ENCODE measurements around the gene COX5A. TPM values are rescaled to one million over a fixed set of nuclear protein-coding genes. Genes with fewer than 3 reads are reported as not detected.

COX5A gene
- total and polyA plus RNA-seq, 2 of the 13 experiments (the other 11 are each of a cell fraction or from before 2014, with no cell fraction given) = 158 to 218 TPM

GRCh38 chr15:74873036-74873755 is 64.7 kb downstream of the COX5A start, which contains the start of gene SCAMP2 (continued):
- TF ChIP-seq GABPB1 (CRISPR knock-in tag; IDR thresholded peaks at IDR 0.05) = peak; percentile 90
- 0 out of 2 replicates have a peak, but pooled peaks have one; percentile 26 for TF ChIP-seq REPIN1 (CRISPR knock-in tag; IDR thresholded peaks at IDR 0.05; ENCODE audit: borderline replicate concordance, low read depth)
- TF ChIP-seq NONO (IDR thresholded peaks at IDR 0.05) = no peak
- 0 out of 2 replicates have a peak, but pooled peaks have one; percentile 43 for TF ChIP-seq NONO (CRISPR knock-in tag; conservative IDR thresholded peaks at IDR 0.05)
- peak; percentile 38; the same call in 1 of the 2 replicates for TF ChIP-seq ATF7-NPFF (CRISPR knock-in tag; IDR thresholded peaks at IDR 0.05; ENCODE audit: low read depth)
- TF ChIP-seq PHF20 (CRISPR knock-in tag; IDR thresholded peaks at IDR 0.05) = peak; percentile 91
- no peak for TF ChIP-seq SETDB1 (CRISPR knock-in tag; IDR thresholded peaks at IDR 0.05; ENCODE audit: borderline replicate concordance)
- no peak for TF ChIP-seq SNRNP70 (IDR thresholded peaks at IDR 0.05; ENCODE audit: low read depth, low read length)
- peak; percentile 73; the same call in 1 of the 2 replicates for TF ChIP-seq SRY (CRISPR knock-in tag; IDR thresholded peaks at IDR 0.05)
- 0 out of 2 replicates have a peak, but pooled peaks have one; percentile 32 for TF ChIP-seq PITX1 (CRISPR knock-in tag; IDR thresholded peaks at IDR 0.05)
- peak; percentile 52; the same call in 1 of the 2 replicates for TF ChIP-seq ZNF335 (CRISPR knock-in tag; IDR thresholded peaks at IDR 0.05)
- TF ChIP-seq E2F2 (CRISPR knock-in tag; IDR thresholded peaks at IDR 0.05; ENCODE audit: borderline replicate concordance) = 0 out of 2 replicates have a peak, but pooled peaks have one; percentile 51
- TF ChIP-seq E2F5 (CRISPR knock-in tag; conservative IDR thresholded peaks at IDR 0.05) = no peak
- TF ChIP-seq NFYC (CRISPR knock-in tag; IDR thresholded peaks at IDR 0.05) = peak; percentile 91
- peak; percentile 90 for TF ChIP-seq NFYB (CRISPR knock-in tag; IDR thresholded peaks at IDR 0.05)
- TF ChIP-seq ZBTB49 (CRISPR knock-in tag; IDR thresholded peaks at IDR 0.05; ENCODE audit: borderline replicate concordance) = 0 out of 2 replicates have a peak, but pooled peaks have one; percentile 35
- TF ChIP-seq, protein P1, sequence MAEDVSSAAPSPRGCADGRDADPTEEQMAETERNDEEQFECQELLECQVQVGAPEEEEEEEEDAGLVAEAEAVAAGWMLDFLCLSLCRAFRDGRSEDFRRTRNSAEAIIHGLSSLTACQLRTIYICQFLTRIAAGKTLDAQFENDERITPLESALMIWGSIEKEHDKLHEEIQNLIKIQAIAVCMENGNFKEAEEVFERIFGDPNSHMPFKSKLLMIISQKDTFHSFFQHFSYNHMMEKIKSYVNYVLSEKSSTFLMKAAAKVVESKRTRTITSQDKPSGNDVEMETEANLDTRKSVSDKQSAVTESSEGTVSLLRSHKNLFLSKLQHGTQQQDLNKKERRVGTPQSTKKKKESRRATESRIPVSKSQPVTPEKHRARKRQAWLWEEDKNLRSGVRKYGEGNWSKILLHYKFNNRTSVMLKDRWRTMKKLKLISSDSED (CRISPR knock-in tag; IDR thresholded peaks at IDR 0.05) = no peak
- TF ChIP-seq STAG1 (CRISPR knock-in tag; IDR thresholded peaks at IDR 0.05) = no peak
- no peak for TF ChIP-seq ZNF34 (CRISPR knock-in tag; IDR thresholded peaks at IDR 0.05; ENCODE audit: borderline replicate concordance)
- no peak for TF ChIP-seq ZNF644 (CRISPR knock-in tag; IDR thresholded peaks at IDR 0.05; ENCODE audit: low read depth)
- peak; percentile 83 for TF ChIP-seq CREM (IDR thresholded peaks at IDR 0.05)
- no peak for TF ChIP-seq CREM (CRISPR knock-in tag; IDR thresholded peaks at IDR 0.05)
- TF ChIP-seq MAFF (IDR thresholded peaks at IDR 0.05; ENCODE audit: low read depth, low read length) = no peak
- TF ChIP-seq ZNF234 (CRISPR knock-in tag; conservative IDR thresholded peaks at IDR 0.05) = no peak
- no peak for TF ChIP-seq TEAD2 (CRISPR knock-in tag; IDR thresholded peaks at IDR 0.05)
- no peak for TF ChIP-seq ZNF543 (CRISPR knock-in tag; IDR thresholded peaks at IDR 0.05)
- no peak for TF ChIP-seq ZNF451 (CRISPR knock-in tag; IDR thresholded peaks at IDR 0.05)

All from HepG2 (cell line).